ENCODE results near the gene HPS3. TPM values are rescaled to one million over a fixed set of nuclear protein-coding genes. Genes with fewer than 3 reads are reported as not detected.
A peak's percentile ranks its signal among the peaks of the same experiment; 100 is the strongest.

HPS3 gene
- polyA plus RNA-seq, 1 of the 3 experiments (the other 2 are of a cell fraction): 9.4 TPM

DNA sequence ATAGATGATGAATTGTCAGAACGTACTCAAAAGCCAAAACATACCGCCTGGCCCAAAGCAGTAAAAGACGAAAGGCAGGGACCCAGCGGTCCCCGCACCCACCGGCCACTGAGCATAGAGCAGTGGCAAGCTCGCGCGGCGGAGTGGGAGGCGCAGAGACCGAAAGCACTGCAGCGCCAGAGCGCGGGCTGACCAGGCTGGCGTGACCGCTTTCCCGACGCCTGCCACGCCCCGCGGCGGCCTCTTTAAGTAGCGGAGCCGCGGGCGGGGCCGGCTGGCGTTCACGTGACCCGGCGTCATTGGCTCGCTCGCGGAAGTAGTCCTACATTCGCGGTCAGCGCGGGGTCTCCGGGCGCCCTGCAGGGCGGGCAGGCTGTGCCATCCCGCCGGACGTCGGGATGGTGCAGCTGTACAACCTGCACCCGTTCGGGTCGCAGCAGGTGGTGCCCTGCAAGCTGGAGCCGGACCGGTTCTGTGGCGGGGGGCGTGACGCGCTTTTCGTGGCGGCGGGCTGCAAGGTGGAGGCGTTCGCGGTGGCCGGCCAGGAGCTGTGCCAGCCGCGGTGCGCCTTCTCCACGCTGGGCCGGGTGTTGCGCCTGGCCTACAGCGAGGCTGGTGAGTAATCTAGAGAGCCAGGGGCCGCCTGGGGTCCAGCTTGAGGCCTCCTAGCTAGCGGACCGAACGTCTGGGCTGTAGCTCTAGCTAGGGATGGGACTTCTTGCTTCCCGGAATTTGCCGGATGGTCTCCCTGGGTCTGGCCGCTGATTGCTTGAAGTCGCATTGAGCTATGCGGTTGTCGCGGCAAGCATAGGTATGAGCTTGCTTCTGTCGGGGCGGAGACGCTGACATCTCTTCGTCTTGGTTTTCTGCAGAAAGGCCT lies at the start of gene HPS3 (continued):
- TF ChIP-seq ZBTB33 (IDR thresholded peaks at IDR 0.05; ENCODE audit: borderline replicate concordance, low read depth) (no peak), SIN3A (IDR thresholded peaks at IDR 0.05; ENCODE audit: borderline replicate concordance, low read depth, low read length) (peak; percentile 30; the same call in 1 of the 2 replicates), YY1 (IDR thresholded peaks at IDR 0.05; ENCODE audit: low read depth) (no peak; the same call in 1 of the 2 replicates)

- peak; percentile 13 for DNase-seq
- peaks cover 93% of the 10 kb centered on the region for H3K79me2 ChIP-seq (ENCODE audit: insufficient read depth)
Observed at GRCh38 chr3:149080011-149080698, 49.3 kb upstream of the HPS3 start.

More at GRCh38 chr3:149080011-149080698, 49.3 kb upstream of the HPS3 start:
- TF ChIP-seq TEAD4 (IDR thresholded peaks at IDR 0.05; ENCODE audit: borderline replicate concordance, insufficient read depth) (no peak), RCOR1 (IDR thresholded peaks at IDR 0.05; ENCODE audit: low read length) (no peak), EZH2phosphoT487 (IDR thresholded peaks at IDR 0.05; ENCODE audit: borderline replicate concordance, low read depth) (no peak), SMC3 (IDR thresholded peaks at IDR 0.05; ENCODE audit: low read depth, low read length) (no peak), EP300 (IDR thresholded peaks at IDR 0.05; ENCODE audit: borderline replicate concordance in 1 of 2, low read depth in 1 of 2, low read length in 1 of 2) (no peak), RFX5 (IDR thresholded peaks at IDR 0.05; ENCODE audit: low read length) (no peak), JUND (IDR thresholded peaks at IDR 0.05) (no peak), USF2 (IDR thresholded peaks at IDR 0.05; ENCODE audit: borderline replicate concordance, low read depth, low read length) (no peak), RXRA (IDR thresholded peaks at IDR 0.05; ENCODE audit: borderline replicate concordance, low read depth) (no peak), NFIC (IDR thresholded peaks at IDR 0.05; ENCODE audit: borderline replicate concordance) (no peak), MXI1 (IDR thresholded peaks at IDR 0.05; ENCODE audit: low read depth, low read length) (no peak), CHD2 (IDR thresholded peaks at IDR 0.05; ENCODE audit: low read length, partially characterized antibody) (no peak), TAF1 (IDR thresholded peaks at IDR 0.05; ENCODE audit: borderline replicate concordance, low read depth, low read length) (no peak), ELF1 (IDR thresholded peaks at IDR 0.05) (no peak), GABPA (IDR thresholded peaks at IDR 0.05; ENCODE audit: low read depth) (no peak)
- TF ChIP-seq, protein P1, sequence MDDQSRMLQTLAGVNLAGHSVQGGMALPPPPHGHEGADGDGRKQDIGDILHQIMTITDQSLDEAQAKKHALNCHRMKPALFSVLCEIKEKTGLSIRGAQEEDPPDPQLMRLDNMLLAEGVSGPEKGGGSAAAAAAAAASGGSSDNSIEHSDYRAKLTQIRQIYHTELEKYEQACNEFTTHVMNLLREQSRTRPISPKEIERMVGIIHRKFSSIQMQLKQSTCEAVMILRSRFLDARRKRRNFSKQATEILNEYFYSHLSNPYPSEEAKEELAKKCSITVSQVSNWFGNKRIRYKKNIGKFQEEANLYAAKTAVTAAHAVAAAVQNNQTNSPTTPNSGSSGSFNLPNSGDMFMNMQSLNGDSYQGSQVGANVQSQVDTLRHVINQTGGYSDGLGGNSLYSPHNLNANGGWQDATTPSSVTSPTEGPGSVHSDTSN (IDR thresholded peaks at IDR 0.05): no peak
- WGBS (ENCODE audit: low lambda C conversion rate): 90% methylated on average over 3 of the region's 3 CpGs
- ChIA-PET POLR2A (no interaction called here), CTCF (interaction anchor here (0.7 to 2.0 kb wide), 2 partner anchors 10 to 21 kb away, joined by 3 to 5 read pairs; no protein-coding TSS in a partner anchor)
- peaks cover 16 to 59% of the 10 kb centered on the region in 2 experiments for H3K36me3 ChIP-seq (replicated peaks in 1 of 2; ENCODE audit: control insufficient read depth in 1 of 2, insufficient read depth in 2 of 2, low read length in 1 of 2)
- H3K9ac ChIP-seq: no peak overlapping the region
- H3K27me3 ChIP-seq (ENCODE audit: insufficient read depth): no peaks in the 10 kb centered on the region
- peaks cover 4 to 16% of the 10 kb centered on the region in 2 experiments; a peak in 3 of 4 replicates for H3K4me1 ChIP-seq (ENCODE audit: control insufficient read depth in 1 of 2, insufficient read depth in 2 of 2, low read depth in 1 of 2, low read length in 1 of 2)
- peaks cover 16% of the 10 kb centered on the region for H3F3A ChIP-seq (replicated peaks; ENCODE audit: insufficient read depth)
- H3K4me3 ChIP-seq (ENCODE audit: low read depth in 2 of 2, low read length in 1 of 2): no peak overlapping the region
- no peak overlapping the region for H2AFZ ChIP-seq (ENCODE audit: low read depth)
- peak overlapping the region in 1 of 2 experiments; percentile 53; a peak in 2 of 4 replicates for H3K27ac ChIP-seq (ENCODE audit: low read depth in 2 of 2, low read length in 1 of 2)
- H3K9me2 ChIP-seq: no peaks in the 10 kb centered on the region
- no peak overlapping the region for H3K4me2 ChIP-seq
- no peaks in the 10 kb centered on the region for H3K9me3 ChIP-seq
- H4K20me1 ChIP-seq (ENCODE audit: insufficient read depth): no peaks in the 10 kb centered on the region

Measured in SK-N-SH (cell line).